PC-9 (cell line): ENCODE measurements around the gene L3MBTL3.

Experiments
- EZH2 ChIP-seq: fragments of 200-600 bp; sonication (generic); IDR thresholded peaks from 2 replicates; pipeline ENCODE4 v1.8.0; 2017; ENCODE audit warnings: antibody characterized with exemption, low read depth
- TF ChIP-seq, protein P1 (sequence below): fragments of 200-600 bp; sonication (generic); conservative IDR thresholded peaks from 2 replicates; pipeline ENCODE4 v1.6.1; 2017; ENCODE audit warnings: mixed run types, antibody characterized with exemption, mild to moderate bottlenecking, moderate library complexity

DNA sequence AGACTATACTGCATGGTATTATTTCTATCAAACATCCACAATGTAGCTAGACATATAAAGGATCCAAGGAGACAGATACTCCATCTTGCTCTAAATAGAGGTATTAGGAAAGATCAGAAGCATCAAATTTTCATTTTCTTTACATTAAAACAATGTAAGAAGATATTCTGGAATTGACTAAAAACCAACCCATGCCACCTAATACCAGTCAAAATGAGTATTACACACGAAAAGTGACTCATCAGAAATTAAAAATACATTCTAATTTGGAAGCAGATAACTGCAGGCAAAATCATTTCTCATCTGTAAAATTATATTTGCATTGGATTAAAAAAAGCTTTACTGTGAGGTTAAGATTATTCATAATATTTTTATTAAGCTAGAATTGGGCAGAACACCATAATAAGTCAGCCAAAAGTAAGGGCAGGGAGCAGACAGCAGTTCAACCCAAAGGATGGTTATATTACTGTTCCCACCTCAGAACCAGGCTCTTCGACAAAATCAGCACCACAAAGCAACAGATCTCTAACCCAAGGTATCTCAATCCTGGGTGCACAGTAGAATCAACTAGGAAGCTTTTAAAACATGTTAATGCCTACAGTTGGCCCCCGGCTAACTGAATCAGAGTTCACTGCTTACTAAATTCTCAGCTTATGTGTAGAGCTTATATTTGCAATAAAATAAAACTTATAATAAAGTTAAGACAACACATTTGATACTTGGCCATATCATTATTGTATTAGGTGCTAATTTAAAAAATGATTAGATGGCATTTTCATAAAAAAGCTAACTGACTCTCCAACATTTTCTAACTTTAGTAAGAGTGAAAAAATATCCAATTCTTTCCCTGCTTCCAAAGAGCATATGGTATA lies 169.2 kb downstream of the L3MBTL3 start:
- TF ChIP-seq, protein P1, sequence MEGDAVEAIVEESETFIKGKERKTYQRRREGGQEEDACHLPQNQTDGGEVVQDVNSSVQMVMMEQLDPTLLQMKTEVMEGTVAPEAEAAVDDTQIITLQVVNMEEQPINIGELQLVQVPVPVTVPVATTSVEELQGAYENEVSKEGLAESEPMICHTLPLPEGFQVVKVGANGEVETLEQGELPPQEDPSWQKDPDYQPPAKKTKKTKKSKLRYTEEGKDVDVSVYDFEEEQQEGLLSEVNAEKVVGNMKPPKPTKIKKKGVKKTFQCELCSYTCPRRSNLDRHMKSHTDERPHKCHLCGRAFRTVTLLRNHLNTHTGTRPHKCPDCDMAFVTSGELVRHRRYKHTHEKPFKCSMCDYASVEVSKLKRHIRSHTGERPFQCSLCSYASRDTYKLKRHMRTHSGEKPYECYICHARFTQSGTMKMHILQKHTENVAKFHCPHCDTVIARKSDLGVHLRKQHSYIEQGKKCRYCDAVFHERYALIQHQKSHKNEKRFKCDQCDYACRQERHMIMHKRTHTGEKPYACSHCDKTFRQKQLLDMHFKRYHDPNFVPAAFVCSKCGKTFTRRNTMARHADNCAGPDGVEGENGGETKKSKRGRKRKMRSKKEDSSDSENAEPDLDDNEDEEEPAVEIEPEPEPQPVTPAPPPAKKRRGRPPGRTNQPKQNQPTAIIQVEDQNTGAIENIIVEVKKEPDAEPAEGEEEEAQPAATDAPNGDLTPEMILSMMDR = no peak
- TF ChIP-seq EZH2 = no peak
